Left cardiac atrium (tissue), 4 donors: ENCODE measurements around the gene RPP25L. TPM values are rescaled to one million over a fixed set of nuclear protein-coding genes. Genes with fewer than 3 reads are reported as not detected.
A peak's percentile ranks its signal among the peaks of the same experiment; 100 is the strongest.

Source experiments
- ATAC-seq, 2 donors: fragments of 200-7000 bp; cut with Tn5 transposase; one replicate each; pipeline ENCODE4 v1.9.1; 2020; ENCODE audit warnings: mild to moderate bottlenecking in 2 of 2, moderate library complexity in 2 of 2
- DNase-seq: peaks from one replicate; pipeline ENCODE4 v3.0.0-alpha.2; 2020
- intact Hi-C, 2 donors: fragments of 100-400 bp; cut with DNase I; formaldehyde crosslinking; loops; one replicate each; pipeline versions ENCODE4 v1.14.1 to v1.15.1; 2022 to 2023
- total RNA-seq, 2 donors: library from RNA; stranded (reverse); fragmentation: NEBNext Ultra II Directional; extraction: Animal tissue kit (Norgen Biotek cat#: 25700); gene quantifications; one replicate each; pipeline ENCODE4 v1.2.1, GENCODE V29; 2021
- donor health status: DM: no; HTN: yes; CAD: no.
- donor health status: DM: no; HTN: yes; CAD: no; lungs with severe emphysema.
- donor health status: DM: yes; HTN: yes; CAD: no.
- donor health status: Dilated cardiomyopathy.

RPP25L gene
- total RNA-seq, 2 donors from 2014 or later: 20.8 to 27.8 TPM

DNA sequence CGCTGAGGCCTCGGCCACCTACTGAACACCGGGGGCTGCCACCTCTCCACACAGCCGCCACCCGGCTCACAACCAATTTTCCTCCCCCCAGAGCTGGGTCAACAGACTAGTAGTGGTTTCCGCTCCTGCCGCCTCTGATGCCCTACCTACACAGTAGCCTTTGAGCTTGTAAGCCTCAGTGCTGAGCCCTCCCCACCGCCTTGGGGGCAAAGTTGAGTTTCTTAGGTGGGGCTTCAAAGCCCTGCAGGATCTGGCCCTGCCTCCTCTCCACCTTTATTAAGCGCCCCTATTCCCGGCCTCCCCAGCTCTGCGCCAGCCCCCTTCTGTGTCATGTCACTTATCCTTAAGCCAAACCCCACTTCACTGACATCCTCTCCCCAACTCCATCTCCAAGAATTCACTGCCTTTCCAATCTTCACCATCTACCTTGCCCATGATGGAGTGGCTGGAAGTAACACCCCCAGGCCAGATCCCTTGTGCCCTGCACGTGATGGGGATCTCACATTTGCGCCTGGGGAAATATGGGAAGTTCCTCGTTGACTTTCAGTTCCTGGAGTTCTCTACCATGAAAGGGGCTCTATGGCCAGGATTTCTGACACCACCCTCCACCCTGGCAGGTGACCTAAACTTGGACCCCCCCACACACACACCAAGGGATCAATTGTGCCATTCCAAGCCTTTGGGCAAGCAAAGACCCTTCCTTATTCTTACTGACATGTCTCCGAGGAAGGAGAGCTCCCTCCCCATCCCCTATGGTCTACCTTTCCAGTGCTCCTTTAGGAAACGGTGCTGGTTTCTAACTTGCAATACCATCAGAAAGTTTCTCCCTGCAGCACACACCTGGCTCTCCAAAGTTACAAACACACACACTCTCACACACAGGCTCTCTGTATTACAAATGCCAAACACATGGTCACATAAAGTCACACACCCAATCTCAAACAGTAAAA is 19.7 kb downstream of the RPP25L start:
- intact Hi-C loops: loop anchor here (1.0 to 5.0 kb wide), 4 partner anchors 39 to 190 kb away; no protein-coding TSS in a partner anchor
- no peak for ATAC-seq
- no peak for DNase-seq

DNA sequence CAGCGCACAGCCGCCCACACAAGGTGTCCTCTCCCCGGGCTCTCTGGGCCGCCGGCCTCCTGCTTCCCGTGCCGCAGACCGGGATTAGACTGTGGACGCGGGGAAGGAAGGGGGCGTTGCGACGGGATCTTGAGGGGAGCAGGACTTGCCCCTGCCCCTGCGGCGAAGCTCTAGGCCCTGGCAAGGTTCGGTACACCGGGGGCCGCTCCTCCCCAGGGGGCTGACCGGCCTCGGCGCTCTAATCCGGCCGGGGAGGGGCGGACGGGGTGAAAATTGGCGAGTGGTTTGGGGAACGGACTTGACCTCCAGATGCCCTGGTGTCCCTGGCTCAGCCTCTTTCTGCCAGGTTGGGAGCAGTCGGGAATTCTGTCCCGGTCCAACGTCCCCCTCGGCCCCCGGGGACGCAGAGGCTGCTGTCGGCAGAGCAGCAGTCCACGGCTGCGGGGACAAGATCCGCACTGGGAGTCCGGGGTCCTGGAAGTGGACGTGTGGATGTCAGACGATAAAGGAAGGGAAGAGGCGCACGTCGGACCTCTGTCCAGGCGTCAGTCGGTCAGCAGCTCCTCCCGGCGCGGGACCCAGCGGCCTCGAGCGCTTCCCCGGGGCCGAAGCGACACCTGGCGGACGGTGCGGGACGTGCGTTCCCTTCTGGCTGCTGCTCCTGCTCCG is 20.5 kb downstream of the RPP25L start:
- DNase-seq: peak; percentile 90
- intact Hi-C loops: loop anchor here (1.0 to 5.0 kb wide), 4 partner anchors 39 to 189 kb away; no protein-coding TSS in a partner anchor
- peak; percentile 67 to 88 for ATAC-seq

DNA sequence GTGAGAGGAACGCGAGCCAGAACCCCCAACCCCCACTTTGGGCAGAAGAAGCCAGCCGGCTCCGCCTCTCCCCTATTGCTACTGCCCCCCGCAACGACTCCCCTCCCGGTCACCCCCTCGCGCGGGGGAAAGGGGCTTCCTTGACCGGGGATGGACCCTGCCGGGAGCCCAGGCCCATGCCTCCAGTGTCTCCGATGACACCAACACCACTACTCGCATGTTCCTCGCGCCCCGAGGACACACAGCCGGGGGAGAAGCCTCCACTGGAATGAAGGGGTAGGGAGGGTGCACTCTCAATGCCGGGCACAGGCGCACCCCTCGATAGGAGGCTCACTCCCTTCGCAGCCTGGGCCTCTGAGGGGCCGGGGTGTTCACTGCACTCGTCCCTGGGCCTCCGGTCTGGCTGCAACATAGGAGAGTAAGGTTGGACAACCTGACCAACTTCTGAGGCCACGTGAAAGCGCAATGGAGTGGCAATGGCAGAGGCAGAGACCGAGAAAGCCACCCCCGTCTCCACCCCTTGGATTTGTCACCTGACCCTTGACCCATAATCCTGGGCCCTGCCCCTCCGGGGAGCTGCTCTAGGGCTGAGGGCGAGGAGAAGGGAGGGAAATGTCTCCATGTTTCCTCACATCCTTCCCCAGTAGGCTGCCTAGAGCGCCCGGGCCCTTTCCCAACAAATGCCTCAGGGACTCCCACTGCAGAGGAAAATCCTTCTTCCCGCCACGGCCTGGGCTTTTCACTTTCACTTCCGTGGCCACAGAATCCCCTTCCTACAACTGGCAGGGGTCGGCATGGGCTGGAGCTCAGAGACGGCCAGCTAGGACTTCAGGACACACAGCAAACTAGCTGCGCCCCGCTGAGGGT is 21.3 kb downstream of the RPP25L start:
- intact Hi-C loops: loop anchor here (1.0 to 5.0 kb wide), 4 partner anchors 38 to 188 kb away; no protein-coding TSS in a partner anchor
- DNase-seq (no peak), ATAC-seq (peak; percentile 8 to 45)

DNA sequence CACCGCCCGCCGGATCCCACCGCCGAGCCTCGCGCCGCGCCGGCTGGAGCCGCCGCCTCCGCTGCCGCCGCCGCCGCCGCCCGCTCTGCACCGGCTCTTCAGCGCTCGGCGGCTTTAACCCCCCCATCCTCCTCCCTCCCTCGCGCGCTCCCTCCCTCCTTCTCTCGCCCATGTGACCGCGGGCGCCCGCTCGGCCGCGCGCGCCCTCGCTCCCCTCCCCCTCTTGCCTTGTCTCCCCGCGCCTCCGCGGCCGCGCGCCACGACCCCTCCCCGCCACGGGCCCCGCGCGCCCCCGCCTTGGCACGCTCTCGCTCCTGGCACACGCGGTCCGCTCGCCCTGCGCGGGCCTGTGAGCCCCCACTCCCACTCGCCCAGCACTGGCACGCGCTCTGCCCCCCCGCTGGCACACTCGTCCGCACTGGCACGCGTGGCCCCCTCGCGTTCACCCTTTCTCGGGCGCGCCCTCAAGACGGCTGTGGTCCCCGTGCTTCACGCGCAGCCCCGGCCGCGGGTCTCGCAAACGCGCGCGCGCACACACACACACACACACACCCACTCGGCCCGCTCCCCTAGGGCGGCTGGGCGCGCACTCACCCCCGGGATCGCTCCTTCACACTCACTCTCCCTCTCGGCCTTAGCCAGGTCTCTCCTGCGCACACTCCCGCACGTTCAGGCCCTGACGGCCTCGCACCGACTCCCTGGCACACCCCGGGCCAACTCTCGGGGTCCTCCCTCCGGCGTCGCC is 22.1 kb downstream of the RPP25L start, which contains the start of gene CNTFR:
CNTFR (minus strand) TSS at position 89 of the 745 bp plus-strand sequence. CDS start 20,743 bp downstream, outside the sequence.
- ATAC-seq (peak; percentile 36 to 58), DNase-seq (peak; percentile 58)
- intact Hi-C loops: loop anchor here (2.0 to 5.0 kb wide), 3 partner anchors 37 to 188 kb away; no protein-coding TSS in a partner anchor

DNA sequence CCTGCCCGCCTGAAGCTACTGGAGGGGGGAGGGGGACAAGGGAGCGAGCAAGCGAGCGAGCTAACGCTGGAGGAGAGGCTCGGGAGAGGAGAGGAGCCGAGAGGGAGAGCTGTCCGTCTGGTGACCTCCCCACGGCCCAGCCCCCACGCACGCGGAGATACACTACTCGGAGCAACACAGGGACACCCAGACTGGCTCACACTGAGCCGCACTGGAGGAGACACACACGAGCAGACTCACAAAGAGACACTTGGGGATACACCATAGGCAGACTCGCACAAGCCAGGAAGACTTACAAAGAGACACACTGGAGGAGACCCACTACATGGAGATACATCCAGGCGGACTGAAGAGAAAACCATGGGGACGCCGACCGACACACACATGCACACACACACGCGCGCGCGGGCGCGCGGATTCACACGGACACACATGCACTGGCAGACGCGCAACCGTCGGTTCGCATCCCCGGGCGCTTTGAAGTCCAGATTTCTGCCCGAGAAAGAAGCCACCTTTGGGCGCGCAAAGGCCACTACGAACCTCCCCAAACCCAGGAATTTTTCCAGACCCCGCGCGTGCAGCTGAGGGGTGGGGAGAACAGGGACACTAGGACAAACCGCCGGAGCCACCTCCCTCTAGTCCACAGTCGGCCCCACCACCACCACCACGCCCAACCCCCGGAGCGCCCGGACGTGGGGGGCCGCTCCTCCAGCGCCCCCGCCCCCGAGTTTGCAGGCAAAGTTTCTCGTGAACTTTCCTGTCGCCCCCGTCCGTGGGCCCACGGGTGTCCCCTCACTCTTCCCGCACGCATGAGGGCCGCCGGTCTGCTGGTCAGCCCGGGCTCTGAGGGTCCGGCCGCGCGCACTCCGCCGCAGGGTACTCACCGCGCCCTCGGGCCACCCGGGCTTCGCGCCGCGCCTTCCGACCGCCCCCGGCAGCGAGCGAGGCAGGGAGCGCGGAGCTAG is 22.9 kb downstream of the RPP25L start:
- ATAC-seq: peak in 1 of 2 donors; percentile 1
- intact Hi-C loops: no loop called here
- DNase-seq: no peak

DNA sequence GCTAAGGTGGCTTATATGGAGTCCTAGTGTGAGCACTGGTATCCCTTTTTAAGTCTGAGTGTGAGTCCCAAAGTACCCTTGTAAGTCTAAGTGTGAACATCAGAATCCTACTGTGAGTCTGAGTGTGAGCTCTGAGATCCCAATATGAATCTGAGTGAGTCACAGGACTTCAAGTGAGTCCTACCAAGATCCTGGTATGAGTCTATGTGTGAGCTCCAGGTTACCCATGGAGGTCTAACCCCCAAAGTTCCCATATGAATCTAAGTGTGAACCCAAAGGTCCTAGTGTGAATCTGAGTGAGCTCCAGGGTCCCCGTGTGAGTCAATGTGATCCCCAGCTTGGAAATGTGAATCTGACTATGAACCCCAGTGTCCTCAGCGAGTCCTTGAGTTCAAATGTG is 24.6 kb downstream of the RPP25L start:
- ATAC-seq (no peak), DNase-seq (no peak)
- intact Hi-C loops: no loop called here

DNA sequence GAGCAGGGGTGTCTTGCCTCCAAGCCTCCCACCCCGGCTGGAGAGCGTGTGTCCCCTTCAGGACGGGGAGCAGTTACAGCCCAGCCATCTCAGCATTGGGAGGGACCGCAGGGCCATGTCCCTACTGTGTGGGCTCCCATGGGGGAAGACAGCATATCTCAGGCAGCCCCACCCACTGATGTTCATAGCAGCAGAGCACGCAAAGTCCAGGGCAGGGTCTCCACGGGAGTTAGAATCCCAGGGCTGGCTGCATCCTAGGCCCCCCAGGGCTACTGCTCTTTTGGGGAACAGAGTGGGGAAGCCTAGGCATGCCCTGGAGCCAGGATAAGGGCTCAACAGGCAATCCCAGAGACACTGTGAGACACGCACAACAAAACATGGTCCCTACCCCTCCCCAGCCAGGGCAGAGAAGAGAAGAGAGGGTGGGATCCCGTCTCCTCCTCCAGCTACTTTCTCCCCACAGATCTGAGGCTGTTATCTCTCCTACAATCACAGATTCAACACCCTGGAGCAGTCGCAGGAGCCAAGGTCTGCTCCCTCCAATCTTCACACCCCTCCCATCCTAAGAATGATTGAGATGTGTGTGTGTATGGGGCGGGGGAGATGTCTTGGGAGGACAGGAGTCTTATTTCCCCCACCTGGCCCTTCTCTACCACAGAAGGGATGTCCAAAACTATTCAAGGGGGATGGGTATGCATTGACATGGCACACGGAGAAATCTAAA is 25.8 kb downstream of the RPP25L start:
- DNase-seq: no peak
- ATAC-seq: no peak
- intact Hi-C loops: no loop called here

DNA sequence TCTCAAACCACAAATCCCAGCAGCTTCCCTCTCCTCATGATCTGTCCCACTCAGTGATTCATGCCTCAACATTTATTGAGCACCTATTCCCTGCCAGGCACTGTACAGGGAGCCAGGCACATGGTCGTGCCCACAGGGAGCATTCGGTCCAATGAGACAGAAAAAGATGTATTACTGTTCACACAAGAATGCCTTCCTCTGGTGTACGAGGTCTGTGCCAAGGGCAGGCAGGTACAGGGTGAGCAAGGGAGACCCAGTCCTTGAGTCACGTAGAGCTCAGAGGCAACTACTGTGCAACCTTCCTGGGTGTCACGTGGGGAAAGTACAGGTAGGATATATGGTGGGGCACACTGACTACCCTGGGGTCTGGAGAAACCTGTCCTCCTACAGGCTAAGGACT is 26.9 kb downstream of the RPP25L start:
- DNase-seq: no peak
- intact Hi-C loops: no loop called here
- ATAC-seq: no peak

DNA sequence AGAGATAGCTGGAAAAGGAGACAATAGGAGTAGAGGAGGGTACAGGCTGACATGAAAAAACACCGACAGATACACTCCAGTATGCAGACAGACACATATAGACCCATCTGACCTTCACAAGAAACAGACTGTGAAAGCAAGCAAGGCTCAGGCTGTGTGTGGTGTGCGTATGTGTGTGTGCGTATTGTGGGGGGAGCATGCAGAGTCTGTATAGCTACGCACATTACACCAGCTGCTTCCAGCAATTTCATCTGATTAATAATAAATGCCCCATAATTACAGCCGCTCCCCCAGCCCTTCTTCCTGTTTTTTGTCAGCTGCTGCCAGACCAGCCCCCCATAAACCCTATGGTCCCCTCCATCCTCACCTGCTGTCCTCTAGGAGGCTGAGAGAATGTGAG is 29.1 kb downstream of the RPP25L start:
- intact Hi-C loops: no loop called here
- no peak for DNase-seq
- no peak for ATAC-seq

DNA sequence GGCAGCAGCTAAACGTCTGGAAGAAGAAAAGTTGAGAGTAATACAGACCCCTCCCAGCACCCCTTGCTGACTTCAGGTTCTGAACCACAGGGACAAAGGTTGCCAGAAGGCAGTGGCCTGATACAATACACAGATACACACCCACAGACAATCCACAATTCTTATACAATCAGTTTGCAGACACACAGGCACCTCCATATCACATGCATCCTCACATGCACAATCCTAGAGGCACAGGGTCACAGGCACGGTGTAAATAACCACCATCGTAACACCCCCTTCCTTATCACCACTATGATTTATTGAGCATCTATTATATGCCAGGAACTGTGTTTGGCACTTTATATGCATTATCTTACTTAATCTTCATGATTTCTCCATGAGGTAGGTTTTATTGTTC is 30.6 kb downstream of the RPP25L start:
- intact Hi-C loops: no loop called here
- DNase-seq (no peak), ATAC-seq (no peak)

DNA sequence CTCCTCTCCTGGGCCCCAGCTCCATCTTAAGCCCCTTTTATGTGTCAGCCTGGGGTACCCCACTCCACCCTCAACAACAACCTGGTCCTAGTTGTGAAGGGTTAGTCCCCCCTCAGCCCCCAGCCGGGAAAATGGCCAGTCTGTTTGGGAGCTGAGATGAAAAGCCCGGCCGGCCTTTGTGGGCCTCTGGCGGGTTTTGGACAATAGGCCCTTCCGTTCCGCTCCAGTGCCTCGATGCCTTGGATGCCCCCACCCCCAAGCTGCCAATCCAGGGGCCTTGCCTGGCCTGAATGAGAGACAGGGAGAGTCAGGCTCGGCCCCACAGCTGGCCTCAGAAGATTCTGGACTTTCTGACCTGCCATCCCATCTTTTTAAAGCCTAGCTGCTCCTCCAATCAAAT is 31.5 kb downstream of the RPP25L start:
- DNase-seq: no peak
- intact Hi-C loops: no loop called here

DNA sequence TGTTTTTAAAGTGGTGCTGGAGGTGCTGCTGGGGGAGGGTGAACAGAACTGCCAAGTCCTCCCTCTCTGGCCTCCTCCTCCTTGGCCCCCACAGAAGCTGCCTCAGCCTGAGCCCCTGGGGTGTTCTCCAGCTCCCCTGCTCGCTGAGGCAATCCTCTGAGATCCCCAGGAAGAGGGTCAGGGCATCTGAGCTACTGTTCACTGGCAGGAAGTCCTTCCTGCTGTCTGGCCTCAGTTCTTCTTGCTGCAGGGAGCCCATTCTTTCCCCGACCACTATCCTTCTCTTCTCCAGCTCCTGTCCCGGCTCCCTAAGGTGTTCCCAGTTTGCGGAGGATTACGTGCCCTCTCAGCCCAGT is 32.1 kb downstream of the RPP25L start:
- DNase-seq (no peak), ATAC-seq (peak in 1 of 2 donors; percentile 23)
- intact Hi-C loops: no loop called here

More for the DNA sequence above, 31.5 kb downstream of the RPP25L start:
- ATAC-seq: no peak

DNA sequence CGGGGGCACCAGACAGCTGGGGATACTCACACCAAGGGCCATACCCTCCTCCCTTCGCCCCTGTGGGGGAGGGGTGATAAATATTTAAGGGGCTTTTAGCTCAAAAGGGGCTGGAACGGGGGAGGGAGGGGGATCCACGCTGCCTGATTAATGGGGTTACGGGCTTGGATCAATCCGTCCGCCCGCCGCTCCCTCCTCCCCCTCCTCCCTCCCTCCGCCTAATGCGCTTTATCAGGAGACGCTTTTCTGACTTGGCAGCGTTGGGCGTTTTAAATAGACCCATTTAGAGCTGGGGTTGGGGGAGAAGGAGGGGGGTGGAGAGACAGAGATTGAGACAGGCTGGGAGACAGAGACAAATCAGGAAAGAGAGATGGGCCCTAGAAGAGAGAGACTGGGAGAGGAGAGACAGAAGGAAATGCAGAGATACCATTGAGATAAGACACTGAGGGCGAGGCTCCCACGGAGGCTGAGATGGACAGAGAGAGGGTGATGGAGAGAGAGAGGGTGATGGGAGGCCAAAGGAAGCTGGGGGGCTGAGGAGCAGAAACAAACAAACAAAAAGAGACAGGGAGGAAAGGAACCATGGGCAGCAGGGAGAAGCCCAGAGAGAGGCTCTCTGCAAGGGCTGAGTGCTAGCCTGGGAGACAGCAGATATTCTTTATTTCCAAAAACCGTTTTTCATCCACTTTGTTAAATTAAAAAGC is 32.6 kb downstream of the RPP25L start:
- intact Hi-C loops: no loop called here
- ATAC-seq (peak; percentile 63 to 73), DNase-seq (no peak)

DNA sequence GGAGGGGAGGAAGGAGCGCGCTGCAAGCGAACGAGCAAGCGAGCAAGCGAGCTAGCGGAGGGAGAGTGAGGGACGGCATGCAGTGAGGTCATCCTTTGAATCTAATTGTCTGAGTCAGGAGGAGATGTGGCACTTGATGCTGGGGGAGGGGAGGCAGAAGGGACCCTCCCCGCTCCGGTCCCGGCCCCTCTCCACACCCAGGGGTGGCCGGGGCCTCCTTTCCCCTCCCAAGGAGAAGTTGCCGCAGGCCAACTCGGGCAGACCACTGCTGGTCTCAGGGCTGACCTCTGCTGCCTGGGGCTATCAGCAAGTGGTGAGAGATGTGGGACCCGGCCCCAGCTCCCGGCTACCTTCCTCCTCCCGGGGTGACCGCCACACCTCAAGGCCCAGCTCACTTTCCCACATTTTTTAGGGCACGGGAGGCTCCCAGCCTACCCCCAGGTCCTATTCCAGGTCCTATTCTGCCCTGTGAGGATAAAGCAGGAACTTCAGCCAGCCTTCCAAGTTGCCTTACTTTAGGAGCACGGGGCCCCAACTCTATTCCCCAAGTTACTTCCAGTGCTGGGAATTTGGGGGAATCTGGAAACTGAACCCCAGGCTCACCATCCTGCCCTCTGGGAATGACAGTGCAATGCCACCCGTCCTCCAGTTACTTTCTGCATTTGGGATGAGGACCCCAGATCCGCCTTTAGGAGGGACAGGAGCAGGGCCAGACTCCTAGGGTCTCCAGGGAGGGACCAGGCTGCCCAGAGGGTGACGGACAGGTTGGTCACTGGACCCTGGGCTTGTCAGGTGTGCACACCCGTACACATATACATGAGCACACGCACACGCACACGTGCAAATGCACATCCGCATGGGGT is 33.4 kb downstream of the RPP25L start:
- intact Hi-C loops: no loop called here
- ATAC-seq: peak; percentile 61 to 73
- no peak for DNase-seq
